Cardiac ventricle fibroblast (primary cell): ENCODE data around the gene LCN9. TPM values are rescaled to one million over a fixed set of nuclear protein-coding genes. Genes with fewer than 3 reads are reported as not detected.

Experiments
- total RNA-seq: library from RNA; depleted of rRNA; stranded (reverse); fragments of >200 nt; gene quantifications from 2 replicates; pipeline ENCODE4 v1.2.3, GENCODE V29; 2015

LCN9 gene, protein sequence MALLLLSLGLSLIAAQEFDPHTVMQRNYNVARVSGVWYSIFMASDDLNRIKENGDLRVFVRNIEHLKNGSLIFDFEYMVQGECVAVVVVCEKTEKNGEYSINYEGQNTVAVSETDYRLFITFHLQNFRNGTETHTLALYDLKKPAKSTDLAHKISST
- total RNA-seq, result not detected in 2 replicates

DNA sequence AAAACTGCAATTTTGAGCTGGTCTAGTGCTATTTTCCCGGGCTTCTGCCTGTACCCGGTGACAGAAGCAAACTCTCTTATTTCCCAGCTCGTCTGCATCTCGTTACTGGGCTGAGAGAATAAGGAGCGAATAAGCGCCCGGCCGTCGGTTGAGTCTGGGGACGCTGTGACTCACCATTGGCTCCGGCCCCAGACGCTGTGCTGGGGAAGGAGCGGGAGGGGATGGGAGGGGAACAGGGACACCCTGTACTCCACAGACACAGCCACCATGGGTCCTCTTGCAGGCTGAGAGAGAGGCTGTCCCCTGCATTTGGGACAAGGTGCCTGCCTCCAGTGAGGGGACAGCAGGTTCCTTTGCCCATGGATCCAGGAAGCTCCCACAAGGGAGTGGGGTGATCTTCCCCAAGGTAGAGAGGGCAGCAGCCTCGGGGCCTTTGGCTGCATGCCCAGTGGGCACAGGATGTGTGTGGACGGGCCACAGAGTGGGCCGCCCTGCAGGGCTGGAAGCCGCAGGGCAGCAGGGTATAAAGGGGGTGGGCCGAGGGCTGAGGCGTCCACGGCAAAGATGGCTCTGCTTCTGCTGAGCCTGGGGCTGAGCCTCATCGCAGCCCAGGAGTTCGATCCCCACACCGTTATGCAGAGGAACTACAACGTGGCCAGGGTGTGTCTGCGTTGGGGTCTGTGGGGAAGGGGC, at the start of gene LCN9:
TSS of gene LCN9 (plus strand) at position 552 of the 693 bp plus-strand sequence. CDS start at position 565, 13 bp downstream.

DNA sequence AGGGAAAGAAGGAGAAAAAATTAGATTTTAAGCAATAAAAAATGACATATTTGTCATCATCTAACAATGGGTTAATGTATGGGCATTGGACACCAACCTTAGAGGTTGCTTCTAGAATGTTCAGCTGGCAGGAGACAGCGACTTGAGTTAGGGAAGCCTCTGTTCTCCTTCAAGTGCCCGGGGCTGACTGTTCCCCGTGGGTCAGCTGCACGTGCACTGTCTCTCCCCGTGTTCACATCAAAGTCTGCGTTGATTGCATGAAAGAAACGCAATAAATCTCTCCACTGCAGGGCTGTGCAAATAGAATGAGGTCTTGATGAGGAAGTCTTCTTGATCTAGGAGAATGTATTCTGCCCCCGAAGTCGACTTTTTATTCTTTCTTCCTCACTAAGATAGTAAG, 23.9 kb upstream of the LCN9 start, which contains the start of gene GLT6D1:
TSS of gene GLT6D1 (minus strand) at position 345 of the 400 bp plus-strand sequence. CDS start 353 bp downstream, outside the sequence.

DNA sequence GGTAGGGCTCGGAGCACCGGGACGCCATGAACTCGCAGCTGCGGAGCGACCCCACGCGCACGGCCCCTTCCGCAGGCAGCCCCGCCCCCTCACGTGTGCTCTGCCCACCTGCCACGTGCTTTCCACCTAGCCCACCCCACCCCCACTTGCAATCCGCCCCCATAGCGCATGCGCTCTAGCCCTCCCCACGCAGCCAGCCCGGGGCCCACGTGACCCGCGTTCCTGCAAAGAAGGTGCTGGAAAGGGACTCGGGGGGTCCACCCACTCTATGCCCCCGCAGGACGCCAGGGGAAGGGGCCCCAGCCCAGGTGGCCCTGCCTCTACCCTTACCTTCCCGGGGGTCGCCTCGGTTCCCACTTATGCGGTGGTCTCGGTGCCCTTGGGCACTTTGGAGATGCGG, 36.3 kb downstream of the LCN9 start, which contains the start of gene SOHLH1:
TSS of gene SOHLH1 (minus strand) at position 42 of the 400 bp plus-strand sequence. CDS start at position 28, 14 bp downstream.

DNA sequence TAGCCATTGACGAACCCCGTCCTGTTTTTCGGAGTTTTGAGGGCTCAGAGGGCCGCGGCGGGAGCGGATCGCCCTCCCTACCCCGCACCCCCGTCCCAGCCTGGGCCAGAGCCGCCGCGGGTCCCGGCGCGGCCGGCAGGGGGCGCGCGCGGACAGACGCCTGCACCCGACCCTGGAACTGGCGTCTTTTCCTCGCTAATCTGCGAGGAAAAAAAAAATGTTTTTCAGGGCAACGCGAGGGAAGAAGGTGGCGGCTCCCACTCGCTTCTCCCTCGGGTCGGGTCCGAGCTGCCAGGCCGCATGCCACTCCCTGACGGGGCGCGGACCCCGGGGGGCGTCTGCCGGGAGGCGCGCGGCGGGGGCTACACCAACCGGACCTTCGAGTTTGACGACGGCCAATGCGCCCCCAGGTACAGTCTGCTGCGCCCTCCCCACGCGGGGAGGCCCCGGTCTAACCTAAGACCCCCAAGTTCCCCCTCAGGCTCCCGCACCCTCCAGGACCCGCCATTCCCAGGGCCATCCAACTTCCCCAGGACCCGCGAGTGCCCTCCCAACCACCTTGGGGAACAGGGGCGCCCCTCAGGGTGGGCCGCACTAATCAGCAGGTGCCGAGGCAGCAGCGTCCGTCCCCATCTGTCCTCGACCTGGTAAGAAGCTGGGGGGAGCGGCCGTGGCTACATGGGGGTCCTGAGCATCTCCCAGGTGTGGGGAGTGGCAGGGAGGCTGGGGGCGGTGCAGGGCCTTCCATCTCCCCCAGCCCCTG, 39.0 kb downstream of the LCN9 start, which contains the start of gene KCNT1:
TSS of gene KCNT1 (plus strand) at position 227 of the 763 bp plus-strand sequence. CDS start at position 301, 74 bp downstream.

Other genes with a start within 250 kb of the LCN9 start
- gene PPP1R26, start 183.5 kb upstream of the LCN9 start, total RNA-seq, result 4.6 and 7.9 TPM in 2 replicates
- 26.4 and 34.6 TPM in 2 replicates for gene MRPS2, start 162.6 kb upstream of the LCN9 start, total RNA-seq
- not detected in 2 replicates for gene LCN1, start 141.9 kb upstream of the LCN9 start, total RNA-seq
- not detected in 2 replicates for gene OBP2A, start 117.2 kb upstream of the LCN9 start, total RNA-seq
- gene PAEP, start 101.6 kb upstream of the LCN9 start, total RNA-seq, result not detected in 2 replicates
- gene GLT6D1, start 23.8 kb upstream of the LCN9 start, total RNA-seq, result not detected in 2 replicates
- gene SOHLH1, start 36.2 kb downstream of the LCN9 start, total RNA-seq, result not detected in 2 replicates
- not detected in 2 replicates for gene KCNT1, start 38.9 kb downstream of the LCN9 start, total RNA-seq
- gene CAMSAP1, start 244.2 kb downstream of the LCN9 start, total RNA-seq, result 13.4 and 15.5 TPM in 2 replicates